ENCODE results near the gene WNT6.

DNA sequence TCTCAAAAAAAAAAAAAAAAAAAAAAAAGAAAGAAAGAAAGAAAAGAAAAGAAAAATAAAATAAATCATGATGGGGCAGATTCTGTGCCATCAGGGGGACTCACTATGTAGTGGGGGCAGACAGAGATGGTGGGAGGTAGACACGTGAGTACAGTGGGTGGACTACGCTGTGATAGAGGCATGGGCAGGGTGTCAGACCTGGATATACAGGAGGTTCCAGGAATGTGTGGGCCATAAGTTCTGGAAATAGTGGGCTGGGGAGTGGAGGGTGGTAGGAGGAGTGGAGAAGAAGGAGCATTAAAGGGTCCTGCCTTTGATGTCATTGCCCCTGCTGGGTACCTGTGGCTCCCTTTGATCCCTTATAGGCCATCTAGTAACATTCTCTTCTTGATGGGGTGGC is 8.8 kb upstream of the WNT6 start:
- TF ChIP-seq SPI1 (IDR thresholded peaks at IDR 0.05; ENCODE audit: low read depth, low read length) (no peak), POLR2AphosphoS5 (IDR thresholded peaks at IDR 0.05; ENCODE audit: low read depth, low read length) (no peak), POLR2A (IDR thresholded peaks at IDR 0.05; ENCODE audit: low read depth, low read length) (no peak), TAF1 (IDR thresholded peaks at IDR 0.05; ENCODE audit: low read depth, low read length) (no peak), PAX5 (IDR thresholded peaks at IDR 0.05; ENCODE audit: insufficient read depth, low read length, severe bottlenecking) (no peak)
